ENCODE measurements around the gene HSD17B3. TPM values are rescaled to one million over a fixed set of nuclear protein-coding genes. Genes with fewer than 3 reads are reported as not detected.

HSD17B3 gene
- total RNA-seq, 3 donors from 2014 or later: 1.4 to 1.9 (median 1.6) TPM

DNA sequence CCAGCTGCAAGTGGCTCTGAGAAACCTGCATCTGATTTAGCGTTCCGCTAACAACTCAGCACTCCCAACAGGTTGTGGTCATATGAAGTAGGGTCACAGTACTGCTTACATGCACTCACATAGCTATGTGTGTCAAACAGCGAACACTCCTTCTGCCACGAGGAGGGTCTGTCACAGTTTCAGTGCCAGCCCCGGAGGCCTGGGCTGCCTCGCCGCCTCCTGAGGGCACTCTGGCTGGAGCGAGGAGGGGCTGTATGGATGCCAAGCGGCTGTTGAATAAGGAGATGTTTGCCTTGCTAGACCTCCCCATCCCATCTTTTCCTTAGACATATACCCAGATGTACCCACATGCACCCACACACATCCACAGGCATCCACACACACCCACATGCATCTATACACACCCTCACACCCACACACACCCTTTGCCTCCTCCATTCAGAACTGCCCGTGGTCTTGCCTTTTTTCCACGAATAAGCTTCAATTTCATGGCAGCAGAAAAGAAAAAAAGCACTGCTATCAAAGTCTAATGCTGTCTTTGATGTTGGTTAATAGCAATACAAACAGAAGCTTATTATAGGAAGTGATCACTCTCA lies 95.7 kb downstream of the HSD17B3 start:
- ATAC-seq (no peak), DNase-seq (no peak)
- TF ChIP-seq, protein P1, sequence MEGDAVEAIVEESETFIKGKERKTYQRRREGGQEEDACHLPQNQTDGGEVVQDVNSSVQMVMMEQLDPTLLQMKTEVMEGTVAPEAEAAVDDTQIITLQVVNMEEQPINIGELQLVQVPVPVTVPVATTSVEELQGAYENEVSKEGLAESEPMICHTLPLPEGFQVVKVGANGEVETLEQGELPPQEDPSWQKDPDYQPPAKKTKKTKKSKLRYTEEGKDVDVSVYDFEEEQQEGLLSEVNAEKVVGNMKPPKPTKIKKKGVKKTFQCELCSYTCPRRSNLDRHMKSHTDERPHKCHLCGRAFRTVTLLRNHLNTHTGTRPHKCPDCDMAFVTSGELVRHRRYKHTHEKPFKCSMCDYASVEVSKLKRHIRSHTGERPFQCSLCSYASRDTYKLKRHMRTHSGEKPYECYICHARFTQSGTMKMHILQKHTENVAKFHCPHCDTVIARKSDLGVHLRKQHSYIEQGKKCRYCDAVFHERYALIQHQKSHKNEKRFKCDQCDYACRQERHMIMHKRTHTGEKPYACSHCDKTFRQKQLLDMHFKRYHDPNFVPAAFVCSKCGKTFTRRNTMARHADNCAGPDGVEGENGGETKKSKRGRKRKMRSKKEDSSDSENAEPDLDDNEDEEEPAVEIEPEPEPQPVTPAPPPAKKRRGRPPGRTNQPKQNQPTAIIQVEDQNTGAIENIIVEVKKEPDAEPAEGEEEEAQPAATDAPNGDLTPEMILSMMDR (IDR thresholded peaks at IDR 0.05): no peak
- intact Hi-C loops (cut with DNase I, micrococcal nuclease): no loop called here
- Histone ChIP-seq H3K4me3 (no peak overlapping the region), H3K36me3 (ENCODE audit: low read depth) (no peaks in the 10 kb centered on the region), H3K4me1 (ENCODE audit: low read depth) (no peaks in the 10 kb centered on the region), H3K9me3 (no peaks in the 10 kb centered on the region)

DNA sequence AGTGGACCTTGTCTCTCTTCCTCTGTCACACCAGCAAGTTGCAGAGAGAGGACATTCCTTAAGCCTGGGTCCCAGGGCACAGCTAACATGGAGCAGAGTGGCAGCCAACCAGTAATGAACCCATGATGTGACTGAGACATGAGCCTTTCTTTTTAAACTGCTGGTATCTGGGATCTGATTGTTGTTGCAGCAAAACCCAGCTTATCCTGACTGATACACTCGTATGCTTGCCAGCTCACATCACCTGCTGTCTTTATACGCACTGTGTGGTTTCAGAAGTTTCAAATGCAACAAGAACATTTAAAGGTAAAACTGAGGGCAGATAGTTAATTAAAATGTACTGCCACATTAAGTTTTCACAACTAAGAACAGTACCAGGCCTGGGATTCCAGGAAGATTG lies 97.1 kb downstream of the HSD17B3 start:
- Histone ChIP-seq H3K4me1 (ENCODE audit: low read depth) (no peaks in the 10 kb centered on the region), H3K36me3 (ENCODE audit: low read depth) (no peaks in the 10 kb centered on the region), H3K4me3 (no peak overlapping the region), H3K9me3 (no peaks in the 10 kb centered on the region)
- intact Hi-C loops (cut with DNase I, micrococcal nuclease): no loop called here
- TF ChIP-seq, protein P1 (IDR thresholded peaks at IDR 0.05): no peak
- DNase-seq (no peak), ATAC-seq (no peak)

DNA sequence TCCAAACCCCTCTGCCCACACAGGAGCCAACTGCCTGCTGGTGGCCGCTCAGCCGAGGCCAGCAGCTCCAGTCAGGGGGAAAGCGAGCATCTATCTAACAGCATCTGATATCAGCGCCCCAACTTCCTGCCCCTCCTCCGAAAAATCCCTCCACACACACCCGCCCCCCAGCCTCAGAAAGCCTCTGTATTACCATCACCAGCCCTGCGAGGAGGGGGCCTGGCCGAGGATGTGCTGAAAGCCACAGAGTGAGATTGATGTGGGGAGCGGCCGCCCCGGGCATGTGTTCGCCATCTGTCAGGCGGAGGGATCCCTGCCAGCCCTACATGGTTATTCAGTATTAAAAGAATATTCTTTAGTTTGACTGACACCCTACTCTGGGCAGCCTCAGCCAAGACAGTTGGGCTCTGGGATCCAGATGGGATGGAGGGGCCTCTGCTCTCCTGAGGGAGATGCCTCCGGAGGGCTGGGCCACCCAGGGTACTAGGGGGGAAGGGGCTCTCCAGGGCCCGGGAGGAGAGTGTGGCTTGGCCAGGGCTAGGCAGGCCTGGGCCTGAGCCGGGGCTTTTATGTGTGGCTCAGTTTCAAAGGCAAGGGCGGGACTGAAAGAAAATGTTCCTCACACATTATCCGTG lies 98.0 kb downstream of the HSD17B3 start:
- Histone ChIP-seq H3K36me3 (ENCODE audit: low read depth) (no peaks in the 10 kb centered on the region), H3K4me3 (no peak overlapping the region), H3K9me3 (no peaks in the 10 kb centered on the region), H3K4me1 (ENCODE audit: low read depth) (no peaks in the 10 kb centered on the region)
- ATAC-seq: no peak
- TF ChIP-seq, protein P1 (IDR thresholded peaks at IDR 0.05): no peak
- intact Hi-C loops (cut with DNase I, micrococcal nuclease): no loop called here
- DNase-seq: no peak

GRCh38 chr9:96202971-96203780 lies 98.8 kb downstream of the HSD17B3 start:
- TF ChIP-seq, protein P1 (IDR thresholded peaks at IDR 0.05): no peak
- ATAC-seq: no peak
- H3K36me3 ChIP-seq (ENCODE audit: low read depth): no peaks in the 10 kb centered on the region
- intact Hi-C loops (cut with DNase I, micrococcal nuclease): no loop called here
- DNase-seq: no peak
- H3K4me3 ChIP-seq: no peak overlapping the region
- no peaks in the 10 kb centered on the region for H3K4me1 ChIP-seq (ENCODE audit: low read depth)
- H3K9me3 ChIP-seq: no peaks in the 10 kb centered on the region

DNA sequence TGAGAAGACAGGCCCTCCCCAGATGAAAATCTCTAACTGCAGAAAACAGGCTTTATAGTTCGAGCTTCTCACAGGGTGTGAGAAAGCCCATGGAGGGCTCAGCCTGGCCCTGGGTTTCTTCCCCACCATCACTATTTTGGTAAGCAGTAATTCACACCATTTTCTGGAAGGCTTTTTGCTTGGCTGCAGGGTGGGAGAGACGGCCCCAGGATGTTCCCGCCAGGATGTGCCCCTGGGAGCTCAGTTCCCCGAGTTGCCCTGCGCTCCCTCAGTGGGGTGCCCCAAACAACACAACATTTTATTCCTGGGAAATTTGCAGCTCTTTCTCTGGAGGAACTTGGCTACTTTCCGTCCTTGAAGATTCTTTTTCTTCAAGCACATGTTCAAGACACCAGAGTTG lies 100.8 kb downstream of the HSD17B3 start:
- H3K36me3 ChIP-seq (ENCODE audit: low read depth): no peaks in the 10 kb centered on the region
- intact Hi-C loops (cut with DNase I, micrococcal nuclease): no loop called here
- no peak overlapping the region for H3K4me3 ChIP-seq
- DNase-seq: no peak
- no peaks in the 10 kb centered on the region for H3K9me3 ChIP-seq
- no peak for ATAC-seq
- H3K4me1 ChIP-seq (ENCODE audit: low read depth): no peaks in the 10 kb centered on the region
- TF ChIP-seq, protein P1 (IDR thresholded peaks at IDR 0.05): no peak
